Measurements from ENCODE around the gene CD86.

DNA sequence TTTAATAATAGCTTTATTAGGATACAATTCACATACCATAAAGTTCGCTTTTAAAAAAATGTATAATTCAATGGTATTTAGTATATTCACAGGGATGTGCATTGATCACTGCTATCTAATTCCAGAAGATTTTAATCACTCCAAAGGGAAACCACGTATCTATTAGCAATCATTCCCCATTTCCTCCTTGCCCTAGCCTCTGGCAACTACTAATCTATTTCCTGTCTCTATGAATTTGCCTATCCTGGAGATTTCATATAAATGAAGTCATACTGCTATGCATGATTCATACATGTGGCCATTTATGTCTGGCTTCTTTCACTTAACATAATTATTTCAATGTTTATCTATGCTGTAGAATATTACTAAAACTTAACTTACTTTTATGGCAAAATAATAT lies 96.3 kb downstream of the CD86 start:
- TF ChIP-seq, protein P1, sequence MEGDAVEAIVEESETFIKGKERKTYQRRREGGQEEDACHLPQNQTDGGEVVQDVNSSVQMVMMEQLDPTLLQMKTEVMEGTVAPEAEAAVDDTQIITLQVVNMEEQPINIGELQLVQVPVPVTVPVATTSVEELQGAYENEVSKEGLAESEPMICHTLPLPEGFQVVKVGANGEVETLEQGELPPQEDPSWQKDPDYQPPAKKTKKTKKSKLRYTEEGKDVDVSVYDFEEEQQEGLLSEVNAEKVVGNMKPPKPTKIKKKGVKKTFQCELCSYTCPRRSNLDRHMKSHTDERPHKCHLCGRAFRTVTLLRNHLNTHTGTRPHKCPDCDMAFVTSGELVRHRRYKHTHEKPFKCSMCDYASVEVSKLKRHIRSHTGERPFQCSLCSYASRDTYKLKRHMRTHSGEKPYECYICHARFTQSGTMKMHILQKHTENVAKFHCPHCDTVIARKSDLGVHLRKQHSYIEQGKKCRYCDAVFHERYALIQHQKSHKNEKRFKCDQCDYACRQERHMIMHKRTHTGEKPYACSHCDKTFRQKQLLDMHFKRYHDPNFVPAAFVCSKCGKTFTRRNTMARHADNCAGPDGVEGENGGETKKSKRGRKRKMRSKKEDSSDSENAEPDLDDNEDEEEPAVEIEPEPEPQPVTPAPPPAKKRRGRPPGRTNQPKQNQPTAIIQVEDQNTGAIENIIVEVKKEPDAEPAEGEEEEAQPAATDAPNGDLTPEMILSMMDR (IDR thresholded peaks at IDR 0.05), result no peak
- no peak for TF ChIP-seq EP300 (IDR thresholded peaks at IDR 0.05)
- TF ChIP-seq POLR2A (IDR thresholded peaks at IDR 0.05), result no peak
